Vagina (tissue), 2 donors: Measurements from ENCODE around the gene NXPH4.

Source experiments
- POLR2A ChIP-seq, 2 donors: fragments of 450-650 bp; IDR thresholded peaks; one replicate each; pipeline ENCODE4 v1.6.1; 2017; ENCODE audit warnings: antibody characterized with exemption in 2 of 2, mild to moderate bottlenecking in 2 of 2, moderate library complexity in 2 of 2
- POLR2AphosphoS5 ChIP-seq, 2 donors: sonication (generic); formaldehyde crosslinking; IDR thresholded peaks; one replicate each; pipeline ENCODE4 v1.9.0; 2017; ENCODE audit warnings: antibody characterized with exemption in 2 of 2, mild to moderate bottlenecking in 2 of 2, low read depth in 1 of 2; ENCODE audit not compliant: insufficient read depth in 1 of 2
- TF ChIP-seq, protein P1 (sequence below), 3 experiments: fragments of 450-650 bp in 2 of 3; fragments of 200-600 bp in 1 of 3; sonication (generic) in 1 of 3; IDR thresholded peaks; one replicate each; pipeline ENCODE4 v1.5.1; 2017 to 2019; ENCODE audit warnings: antibody characterized with exemption in 3 of 3, mild to moderate bottlenecking in 2 of 3, moderate library complexity in 2 of 3

DNA sequence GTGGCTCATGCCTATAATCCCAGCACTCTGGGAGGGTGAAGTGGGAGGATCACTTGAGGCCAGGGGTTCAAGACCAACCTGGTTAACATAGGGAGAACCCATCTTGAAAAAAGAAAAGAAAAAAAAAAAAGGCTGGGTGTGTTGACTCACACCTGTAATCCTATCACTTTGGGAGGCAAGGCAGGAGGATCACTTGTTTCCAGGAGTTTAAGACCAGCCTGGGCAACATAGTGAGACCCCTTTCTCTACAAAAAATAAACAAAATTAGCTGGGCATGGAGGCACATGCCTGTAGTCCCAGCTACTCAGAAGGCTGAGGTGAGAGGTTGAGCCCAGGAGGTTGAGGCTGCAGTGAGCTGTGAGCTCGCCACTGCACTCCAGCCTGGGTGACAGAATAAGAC is 46.2 kb upstream of the NXPH4 start:
- TF ChIP-seq, protein P1, sequence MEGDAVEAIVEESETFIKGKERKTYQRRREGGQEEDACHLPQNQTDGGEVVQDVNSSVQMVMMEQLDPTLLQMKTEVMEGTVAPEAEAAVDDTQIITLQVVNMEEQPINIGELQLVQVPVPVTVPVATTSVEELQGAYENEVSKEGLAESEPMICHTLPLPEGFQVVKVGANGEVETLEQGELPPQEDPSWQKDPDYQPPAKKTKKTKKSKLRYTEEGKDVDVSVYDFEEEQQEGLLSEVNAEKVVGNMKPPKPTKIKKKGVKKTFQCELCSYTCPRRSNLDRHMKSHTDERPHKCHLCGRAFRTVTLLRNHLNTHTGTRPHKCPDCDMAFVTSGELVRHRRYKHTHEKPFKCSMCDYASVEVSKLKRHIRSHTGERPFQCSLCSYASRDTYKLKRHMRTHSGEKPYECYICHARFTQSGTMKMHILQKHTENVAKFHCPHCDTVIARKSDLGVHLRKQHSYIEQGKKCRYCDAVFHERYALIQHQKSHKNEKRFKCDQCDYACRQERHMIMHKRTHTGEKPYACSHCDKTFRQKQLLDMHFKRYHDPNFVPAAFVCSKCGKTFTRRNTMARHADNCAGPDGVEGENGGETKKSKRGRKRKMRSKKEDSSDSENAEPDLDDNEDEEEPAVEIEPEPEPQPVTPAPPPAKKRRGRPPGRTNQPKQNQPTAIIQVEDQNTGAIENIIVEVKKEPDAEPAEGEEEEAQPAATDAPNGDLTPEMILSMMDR (IDR thresholded peaks at IDR 0.05), result no peak
- TF ChIP-seq POLR2A (IDR thresholded peaks at IDR 0.05) (no peak), POLR2AphosphoS5 (IDR thresholded peaks at IDR 0.05; ENCODE audit: insufficient read depth in 1 of 2, low read depth in 1 of 2) (no peak)
